GM18873 (cell line): ENCODE results near the gene DAB2IP.

ENCODE experiments used
- ATAC-seq: cut with Tn5 transposase; IDR thresholded peaks from one replicate; pipeline ENCODE4 v1.9.1; 2021; ENCODE audit warnings: mild to moderate bottlenecking, moderate library complexity, moderate number of reproducible peaks; ENCODE audit not compliant: unreplicated experiment, low FRiP score

Gene DAB2IP

GRCh38 chr9:121770415-121771273, 119.2 kb downstream of the DAB2IP start:
- ATAC-seq, result no peak

- ATAC-seq, result no peak
These were observed 120.0 kb downstream of the DAB2IP start for GRCh38 chr9:121771418-121771817.

- no peak for ATAC-seq
These were observed 120.6 kb downstream of the DAB2IP start for GRCh38 chr9:121771851-121772599.

DNA sequence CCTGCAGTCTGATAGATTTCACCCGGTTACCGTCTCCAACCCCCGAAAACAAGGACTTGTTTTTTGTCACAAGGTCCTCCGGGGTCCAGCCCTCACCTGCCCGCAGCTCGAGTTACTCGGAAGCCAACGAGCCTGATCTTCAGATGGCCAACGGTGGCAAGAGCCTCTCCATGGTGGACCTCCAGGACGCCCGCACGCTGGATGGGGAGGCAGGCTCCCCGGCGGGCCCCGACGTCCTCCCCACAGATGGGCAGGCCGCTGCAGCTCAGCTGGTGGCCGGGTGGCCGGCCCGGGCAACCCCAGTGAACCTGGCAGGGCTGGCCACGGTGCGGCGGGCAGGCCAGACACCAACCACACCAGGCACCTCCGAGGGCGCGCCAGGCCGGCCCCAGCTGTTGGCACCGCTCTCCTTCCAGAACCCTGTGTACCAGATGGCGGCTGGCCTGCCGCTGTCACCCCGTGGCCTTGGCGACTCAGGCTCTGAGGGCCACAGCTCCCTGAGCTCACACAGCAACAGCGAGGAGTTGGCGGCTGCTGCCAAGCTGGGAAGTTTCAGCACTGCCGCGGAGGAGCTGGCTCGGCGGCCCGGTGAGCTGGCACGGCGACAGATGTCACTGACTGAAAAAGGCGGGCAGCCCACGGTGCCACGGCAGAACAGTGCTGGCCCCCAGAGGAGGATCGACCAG, 121.3 kb downstream of the DAB2IP start:
- ATAC-seq, result no peak

GRCh38 chr9:121773286-121773953, 122.0 kb downstream of the DAB2IP start:
- ATAC-seq, result no peak

DNA sequence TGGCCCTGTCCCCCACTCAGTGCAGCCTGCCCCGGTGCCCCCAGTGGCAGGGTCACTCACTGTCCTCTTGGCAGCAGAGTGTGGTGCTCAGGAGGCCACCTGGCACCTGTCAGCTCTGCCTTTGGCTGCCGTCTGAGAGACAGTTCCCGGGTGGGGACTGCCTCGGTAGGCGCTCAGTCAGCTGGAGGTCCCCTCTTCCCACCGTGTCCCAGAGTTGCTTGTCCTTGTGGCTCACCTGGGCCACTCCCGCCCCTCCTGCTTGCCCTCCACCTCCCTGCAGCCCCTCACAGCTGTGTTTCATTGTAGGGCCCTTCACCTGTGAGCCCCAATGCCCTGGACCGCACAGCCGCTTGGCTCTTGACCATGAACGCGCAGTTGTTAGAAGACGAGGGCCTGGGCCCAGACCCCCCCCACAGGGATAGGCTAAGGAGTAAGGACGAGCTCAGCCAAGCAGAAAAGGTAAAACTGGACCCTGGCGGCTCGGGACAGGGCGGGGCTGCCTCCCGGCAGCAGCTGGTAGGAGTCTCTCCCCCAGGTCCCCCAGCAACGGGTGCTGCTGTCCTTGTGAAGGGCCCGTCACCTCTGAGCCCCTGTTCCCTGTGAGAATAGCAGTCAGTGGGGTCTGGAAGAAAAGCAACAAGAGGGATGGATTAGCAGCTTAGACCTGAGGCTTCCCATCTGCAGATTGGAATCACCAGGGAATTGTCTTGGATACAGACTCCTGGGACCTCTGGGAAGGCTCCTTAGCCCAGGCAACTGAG, 122.7 kb downstream of the DAB2IP start:
- no peak for ATAC-seq

DNA sequence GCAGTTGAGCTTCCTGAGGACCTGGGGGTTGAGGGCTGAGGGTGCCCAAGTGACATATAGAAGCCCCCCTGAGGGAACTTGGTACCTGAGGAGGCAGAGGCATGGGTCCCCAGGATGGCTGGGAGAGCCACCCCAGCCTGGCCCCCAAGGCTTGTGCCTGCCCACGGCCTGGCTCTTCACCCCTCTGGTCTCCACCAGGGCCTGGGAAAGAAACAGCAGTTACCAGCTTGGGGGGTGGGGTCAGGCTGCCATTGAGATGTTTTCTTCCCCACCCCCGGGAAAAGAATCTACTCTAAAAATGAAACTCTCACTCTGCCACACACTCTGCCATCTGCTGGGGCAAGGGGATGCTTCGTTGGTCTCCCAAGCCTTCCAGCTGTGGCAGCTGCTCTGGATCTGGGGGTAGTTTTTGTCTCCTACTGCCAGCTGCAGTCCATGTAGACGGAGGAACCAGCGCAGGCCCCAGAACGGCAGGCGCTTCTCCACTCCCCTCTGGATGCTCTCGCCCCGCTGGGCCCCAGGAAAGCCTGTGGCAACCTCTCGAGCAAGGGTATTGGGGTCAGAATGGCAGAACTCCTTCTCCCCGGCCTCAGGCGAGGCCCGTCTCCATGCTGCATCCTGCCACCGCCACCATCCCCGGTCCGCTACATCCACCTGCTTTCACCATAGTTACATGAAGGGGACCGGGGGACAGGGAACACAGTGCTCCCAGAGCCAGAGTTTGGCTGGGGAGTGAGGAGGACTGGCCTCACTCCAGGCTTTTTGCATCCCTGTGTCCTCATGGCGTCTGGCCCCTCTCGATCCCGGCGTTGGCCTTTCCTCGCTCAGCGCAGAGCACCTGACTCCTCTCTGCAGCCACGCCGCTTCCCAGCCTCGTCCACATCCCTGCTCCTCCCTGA, 123.5 kb downstream of the DAB2IP start:
- ATAC-seq, result no peak

DNA sequence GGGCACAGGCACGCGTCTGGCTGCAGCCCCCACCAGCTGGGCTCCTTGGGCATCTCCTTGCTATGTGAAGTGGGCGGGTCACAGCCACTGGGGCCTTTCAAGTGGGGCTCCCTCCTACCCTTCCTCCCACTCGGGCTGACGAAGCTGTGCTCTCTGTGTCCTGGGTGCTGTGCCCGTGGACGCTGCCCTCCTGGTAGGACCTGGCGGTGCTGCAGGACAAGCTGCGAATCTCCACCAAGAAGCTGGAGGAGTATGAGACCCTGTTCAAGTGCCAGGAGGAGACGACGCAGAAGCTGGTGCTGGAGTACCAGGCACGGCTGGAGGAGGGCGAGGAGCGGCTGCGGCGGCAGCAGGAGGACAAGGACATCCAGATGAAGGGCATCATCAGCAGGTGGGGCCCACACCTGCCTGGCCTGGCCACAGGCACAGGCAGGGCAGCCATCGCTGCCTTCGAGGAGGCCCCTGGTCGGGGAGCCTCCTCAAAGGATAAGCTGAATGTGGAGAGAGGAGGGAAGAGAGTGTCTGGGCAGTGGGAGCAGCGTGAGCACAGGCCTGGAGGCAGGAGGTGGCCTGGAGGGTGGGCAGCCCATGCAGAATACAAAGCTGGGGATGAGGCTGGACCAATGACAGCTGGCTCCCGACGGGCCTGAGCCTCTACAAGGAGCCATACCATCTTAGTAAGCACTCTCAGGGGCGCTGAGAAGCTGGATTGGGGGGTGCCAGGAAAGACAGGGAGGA, 124.7 kb downstream of the DAB2IP start:
- ATAC-seq, result no peak

DNA sequence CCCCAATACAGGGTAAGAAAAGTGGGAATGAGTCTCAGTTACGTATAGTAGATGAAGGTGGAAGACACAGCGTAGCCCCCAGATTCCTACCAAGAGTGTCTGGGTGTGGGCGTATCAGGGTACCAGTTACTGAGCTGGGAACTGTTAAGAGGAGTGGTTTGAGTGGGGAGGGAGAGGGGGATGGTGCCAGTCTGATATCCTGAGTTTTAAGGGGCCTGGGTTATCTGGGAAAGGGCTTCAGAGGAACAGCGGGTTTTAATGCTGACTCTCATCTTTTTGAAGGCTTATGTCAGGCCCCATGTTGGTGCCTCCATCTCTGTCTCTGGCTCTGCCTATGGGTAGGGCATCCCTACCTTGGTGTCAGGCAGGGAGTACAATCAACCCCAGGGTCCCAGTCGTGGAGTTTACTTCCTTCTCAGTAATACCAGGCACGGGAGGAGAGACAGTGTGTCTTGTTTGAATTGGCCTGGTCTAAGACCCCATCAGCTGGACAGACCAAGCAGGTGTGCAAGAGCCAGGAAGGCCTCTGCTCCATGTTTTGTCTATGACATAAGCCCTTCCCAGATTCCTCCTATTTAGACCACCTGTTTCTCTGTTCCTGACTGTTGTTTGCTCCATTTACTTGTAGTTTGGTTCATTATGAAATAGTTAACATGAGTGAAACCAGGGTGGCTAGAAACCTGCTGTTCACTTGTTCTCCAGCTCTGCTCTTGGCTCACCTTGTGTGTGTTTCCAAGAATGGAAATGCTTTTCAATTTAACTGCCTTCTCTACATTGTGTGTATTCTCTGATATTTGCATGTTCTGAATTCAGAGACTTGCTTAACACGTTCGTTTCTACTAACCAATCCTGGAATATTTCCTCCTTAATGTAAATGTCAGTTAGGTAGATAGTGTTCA, 125.6 kb downstream of the DAB2IP start:
- ATAC-seq, result no peak

DNA sequence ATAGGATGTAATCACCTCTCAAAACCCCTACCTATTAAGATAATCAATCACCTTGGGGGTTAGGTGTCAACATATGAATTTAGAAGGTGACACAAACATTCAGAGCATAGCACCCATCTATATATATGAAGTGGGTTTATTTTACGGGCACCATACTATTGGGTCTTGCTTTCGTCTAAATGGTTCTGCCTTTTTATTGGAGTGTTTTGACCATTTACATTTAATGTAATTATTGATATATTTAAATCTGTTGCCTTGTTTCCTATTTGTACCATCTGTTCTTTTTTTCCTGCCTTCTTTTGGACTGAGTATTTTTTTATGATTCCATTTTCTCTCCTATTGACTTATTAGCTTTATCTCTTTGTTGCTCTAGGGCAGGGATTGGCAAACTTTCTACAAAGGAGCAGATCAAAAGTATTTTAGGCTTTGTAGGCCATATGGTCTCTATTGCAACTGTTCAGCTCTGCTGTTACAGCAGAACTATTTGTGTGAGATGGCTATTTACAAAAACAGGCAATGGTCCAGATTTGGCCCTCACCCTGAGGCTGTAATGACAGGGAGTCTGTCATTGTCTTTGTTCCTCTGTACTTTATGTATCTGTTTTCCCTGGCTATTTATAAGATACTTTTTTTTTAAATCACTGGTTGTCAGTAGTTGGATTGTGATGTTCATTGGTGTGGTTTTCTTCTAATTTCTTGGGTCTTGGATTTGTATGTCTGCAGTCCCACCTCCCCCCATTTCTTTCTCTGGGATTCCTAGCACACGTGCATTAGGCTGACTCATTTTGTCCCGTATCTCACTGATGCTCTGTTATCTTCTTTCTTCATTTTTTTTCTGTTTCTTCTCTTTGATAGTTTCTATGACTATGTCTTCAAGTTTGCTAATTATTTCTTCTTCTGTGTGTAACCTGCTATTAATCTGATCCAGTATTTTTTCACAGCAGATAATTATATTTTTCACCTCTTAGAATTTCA, 127.1 kb downstream of the DAB2IP start:
- ATAC-seq, result no peak

DNA sequence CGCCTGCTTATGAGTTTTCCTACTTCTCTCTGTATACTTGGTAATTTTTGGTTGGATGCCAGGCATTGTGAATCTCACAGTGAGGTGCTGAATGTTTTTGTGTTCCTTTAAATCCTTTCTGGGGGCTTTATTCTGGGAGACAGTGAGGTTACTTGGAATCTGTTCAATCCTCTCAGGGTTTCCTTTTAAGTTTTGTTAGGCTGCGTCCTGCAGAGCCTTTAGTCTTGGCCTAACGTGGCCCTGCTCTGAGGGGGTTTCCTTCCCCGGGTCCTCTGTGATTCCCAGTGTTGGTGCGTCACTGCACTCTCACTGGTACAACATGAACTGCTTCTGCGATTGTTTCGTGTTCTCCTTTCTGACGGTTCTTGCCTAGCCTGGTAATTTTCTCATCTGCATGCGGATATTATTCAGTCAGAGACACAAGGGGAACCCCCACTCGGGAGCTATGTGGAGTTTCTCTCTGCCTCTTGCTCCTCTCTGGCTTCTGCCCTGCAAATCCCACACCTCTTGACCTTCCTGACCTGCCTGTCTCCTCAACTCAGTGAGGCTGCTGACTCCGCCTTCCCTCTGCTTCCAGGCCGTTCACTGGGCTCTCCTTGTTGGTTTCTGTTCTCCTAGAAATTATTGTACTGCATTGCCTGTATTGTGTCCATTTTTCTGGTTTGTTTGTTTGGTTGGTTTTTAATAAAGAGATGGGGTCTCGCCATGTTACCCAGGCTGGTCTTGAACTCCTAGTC, 128.1 kb downstream of the DAB2IP start:
- no peak for ATAC-seq

DNA sequence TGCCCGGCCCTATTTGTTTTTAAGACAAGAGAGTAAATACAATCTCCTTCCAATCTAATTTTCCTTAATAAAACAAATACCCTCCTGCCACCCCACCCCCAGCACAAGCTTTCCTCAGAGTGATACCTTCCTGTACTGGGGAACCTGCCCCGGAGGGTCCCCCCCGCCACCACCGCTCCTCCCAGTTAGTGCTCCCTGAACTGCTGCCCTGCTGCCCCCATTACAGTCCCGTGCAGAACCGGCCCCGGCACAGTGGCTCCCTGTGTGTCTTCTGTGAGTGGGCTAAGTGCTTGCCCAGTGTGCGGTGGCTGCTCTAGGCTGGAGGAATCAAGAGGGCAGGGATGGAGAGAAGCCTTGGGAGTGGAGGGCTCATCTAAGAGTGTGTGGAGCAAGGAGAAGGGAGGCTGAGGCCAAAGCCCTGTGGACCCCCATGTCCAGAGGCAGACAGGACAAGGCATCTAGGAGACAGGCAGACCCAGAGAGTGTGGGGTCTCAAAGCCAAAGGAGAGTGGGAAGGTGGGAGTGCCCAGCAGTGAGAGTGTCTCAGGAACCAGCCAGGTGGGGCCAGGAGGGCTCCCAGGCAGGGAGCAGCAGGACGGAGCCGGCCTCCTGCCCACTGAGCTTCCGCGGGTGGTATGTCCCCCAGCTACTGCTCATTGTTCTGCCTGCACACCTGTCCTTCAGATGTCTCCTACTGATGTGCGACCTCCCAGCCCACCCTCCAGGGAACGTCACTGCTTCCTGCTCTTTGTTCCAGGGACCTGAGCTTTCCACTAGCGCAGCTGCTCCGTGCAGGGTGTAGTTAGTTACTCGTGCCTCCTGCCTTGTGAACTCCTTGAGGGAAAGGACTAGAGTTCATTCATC, 129.0 kb downstream of the DAB2IP start:
- ATAC-seq, result no peak

- no peak for ATAC-seq
These were observed 129.7 kb downstream of the DAB2IP start for GRCh38 chr9:121781145-121781548.

GRCh38 chr9:121781701-121782464, 130.4 kb downstream of the DAB2IP start:
- ATAC-seq, result no peak
